ENCODE results near the gene NMT1. TPM values are rescaled to one million over a fixed set of nuclear protein-coding genes. Genes with fewer than 3 reads are reported as not detected.
A peak's percentile ranks its signal among the peaks of the same experiment; 100 is the strongest.

Gene NMT1
- total and polyA plus RNA-seq, 11 donors = 36.8 to 114 (median 68.7) TPM

GRCh38 chr17:45070001-45070400, 8.9 kb downstream of the NMT1 start:
- Histone ChIP-seq H3K27ac (peak overlapping the region in 9 of 12 donors; percentile 2 to 66 (median 35)), H3K9me3 (no peaks in the 10 kb centered on the region), H3K4me1 (peaks cover 0 to 48% (median 11%) of the 10 kb centered on the region in 12 donors), H3K27me3 (no peaks in the 10 kb centered on the region), H3K36me3 (peaks cover 0 to 56% (median 41%) of the 10 kb centered on the region in 9 donors), H3K4me3 (no peak overlapping the region)
- ATAC-seq (peak in 3 of 4 donors; percentile 21 to 72 (median 42)), DNase-seq (no peak)
- 60 to 78% (median 75%) methylated on average over 6 to 8 of the region's 8 CpGs for WGBS, 4 donors
- TF ChIP-seq, protein P1, sequence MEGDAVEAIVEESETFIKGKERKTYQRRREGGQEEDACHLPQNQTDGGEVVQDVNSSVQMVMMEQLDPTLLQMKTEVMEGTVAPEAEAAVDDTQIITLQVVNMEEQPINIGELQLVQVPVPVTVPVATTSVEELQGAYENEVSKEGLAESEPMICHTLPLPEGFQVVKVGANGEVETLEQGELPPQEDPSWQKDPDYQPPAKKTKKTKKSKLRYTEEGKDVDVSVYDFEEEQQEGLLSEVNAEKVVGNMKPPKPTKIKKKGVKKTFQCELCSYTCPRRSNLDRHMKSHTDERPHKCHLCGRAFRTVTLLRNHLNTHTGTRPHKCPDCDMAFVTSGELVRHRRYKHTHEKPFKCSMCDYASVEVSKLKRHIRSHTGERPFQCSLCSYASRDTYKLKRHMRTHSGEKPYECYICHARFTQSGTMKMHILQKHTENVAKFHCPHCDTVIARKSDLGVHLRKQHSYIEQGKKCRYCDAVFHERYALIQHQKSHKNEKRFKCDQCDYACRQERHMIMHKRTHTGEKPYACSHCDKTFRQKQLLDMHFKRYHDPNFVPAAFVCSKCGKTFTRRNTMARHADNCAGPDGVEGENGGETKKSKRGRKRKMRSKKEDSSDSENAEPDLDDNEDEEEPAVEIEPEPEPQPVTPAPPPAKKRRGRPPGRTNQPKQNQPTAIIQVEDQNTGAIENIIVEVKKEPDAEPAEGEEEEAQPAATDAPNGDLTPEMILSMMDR (IDR thresholded peaks at IDR 0.05) = no peak
- TF ChIP-seq POLR2A (IDR thresholded peaks at IDR 0.05) = no peak
- intact Hi-C loops (cut with DNase I) = no loop called here

- Histone ChIP-seq H3K9me3 (no peaks in the 10 kb centered on the region), H3K27ac (peak overlapping the region in 1 of 12 donors; percentile 66), H3K4me3 (no peak overlapping the region), H3K36me3 (peaks cover 0 to 58% (median 42%) of the 10 kb centered on the region in 9 donors), H3K27me3 (no peaks in the 10 kb centered on the region), H3K4me1 (peaks cover 0 to 43% (median 8%) of the 10 kb centered on the region in 12 donors)
- ATAC-seq (no peak), DNase-seq (no peak)
- intact Hi-C loops (cut with DNase I) = no loop called here
- 93 to 98% (median 94%) methylated on average over 2 of the region's 2 CpGs for WGBS, 4 donors
- TF ChIP-seq POLR2A (IDR thresholded peaks at IDR 0.05) = no peak
- TF ChIP-seq, protein P1 (IDR thresholded peaks at IDR 0.05) = no peak
Measured at GRCh38 chr17:45070809-45071208, 9.7 kb downstream of the NMT1 start.

DNA sequence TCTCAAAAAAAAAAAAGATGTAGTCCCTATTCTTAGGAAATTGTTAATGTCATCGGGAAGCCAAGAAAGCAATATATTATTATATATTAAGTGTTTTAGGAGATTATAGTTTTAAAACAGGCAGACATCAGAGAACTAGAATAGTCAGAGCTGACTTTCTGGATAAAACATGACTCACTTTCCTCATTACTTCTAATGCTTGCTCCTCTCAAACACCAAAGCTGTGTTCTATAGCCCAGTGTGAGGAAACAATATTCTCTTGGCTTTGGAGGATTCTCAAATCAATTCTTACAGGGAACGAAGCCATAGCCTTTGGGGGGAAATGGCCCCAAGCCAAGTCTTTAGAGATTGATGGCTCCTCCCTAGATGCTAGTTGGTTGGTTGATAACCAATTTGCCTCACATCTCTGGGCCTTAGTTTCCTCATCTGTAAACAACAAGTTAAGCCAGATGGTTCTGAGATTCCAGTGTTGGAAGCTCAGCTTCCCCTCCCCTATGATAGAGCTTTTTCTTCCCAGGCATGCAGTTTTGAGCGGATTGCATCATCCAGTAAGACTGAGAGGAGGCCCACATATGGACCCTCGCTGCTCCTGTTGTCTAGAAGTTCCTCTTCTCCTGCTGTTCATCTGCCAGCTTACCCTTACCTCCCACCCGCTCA, 12.4 kb downstream of the NMT1 start:
- 78 to 80% (median 80%) methylated on average over 5 of the region's 5 CpGs for WGBS, 4 donors
- Histone ChIP-seq H3K27ac (peak overlapping the region in 4 of 12 donors; percentile 28 to 72 (median 38)), H3K4me1 (peaks cover 0 to 49% (median 12%) of the 10 kb centered on the region in 12 donors), H3K36me3 (peaks cover 0 to 54% (median 38%) of the 10 kb centered on the region in 9 donors), H3K27me3 (no peaks in the 10 kb centered on the region), H3K4me3 (no peak overlapping the region), H3K9me3 (no peaks in the 10 kb centered on the region)
- ATAC-seq = peak in 2 of 4 donors; percentile 66
- no peak for DNase-seq
- intact Hi-C loops (cut with DNase I) = no loop called here
- no peak for TF ChIP-seq POLR2A (IDR thresholded peaks at IDR 0.05)
- TF ChIP-seq, protein P1 (IDR thresholded peaks at IDR 0.05) = no peak

DNA sequence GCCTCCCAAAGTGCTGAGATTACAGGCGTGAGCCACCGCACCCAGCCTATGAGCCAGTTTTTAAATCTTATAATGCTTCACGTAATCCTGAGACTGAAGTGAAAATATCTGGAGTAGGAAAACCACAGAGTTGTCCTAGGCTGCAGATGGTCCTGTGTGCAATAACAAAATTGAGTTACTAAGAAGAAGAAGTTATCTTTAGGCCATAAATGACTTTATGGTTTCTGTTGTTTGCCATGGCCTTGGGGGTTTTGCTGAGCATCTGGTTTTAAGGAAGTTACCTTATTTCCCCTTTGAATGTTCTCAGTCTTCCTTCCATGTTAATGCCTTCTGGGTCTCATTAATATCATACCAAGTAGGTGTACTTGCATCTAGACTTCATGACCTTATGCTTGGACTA, 16.5 kb downstream of the NMT1 start:
- Histone ChIP-seq H3K4me1 (peaks cover 0 to 41% (median 17%) of the 10 kb centered on the region in 12 donors), H3K36me3 (peaks cover 5 to 64% (median 49%) of the 10 kb centered on the region in 9 donors), H3K27me3 (no peaks in the 10 kb centered on the region), H3K27ac (peak overlapping the region in 1 of 12 donors; percentile 53), H3K4me3 (no peak overlapping the region), H3K9me3 (no peaks in the 10 kb centered on the region)
- intact Hi-C loops (cut with DNase I) = no loop called here
- 80 to 93% (median 90%) methylated on average over 3 of the region's 3 CpGs for WGBS, 4 donors
- ATAC-seq (no peak), DNase-seq (no peak)
- TF ChIP-seq, protein P1 (IDR thresholded peaks at IDR 0.05) = no peak
- TF ChIP-seq POLR2A (IDR thresholded peaks at IDR 0.05) = no peak
